Body of pancreas (tissue), 4 donors: ENCODE measurements around the gene DEFB129.

ENCODE experiments used
- POLR2A ChIP-seq, 3 donors: fragments of 450-650 bp; IDR thresholded peaks; one replicate each; pipeline ENCODE4 v1.6.1; 2016; ENCODE audit warnings: antibody characterized with exemption in 3 of 3, mild to moderate bottlenecking in 2 of 3
- TF ChIP-seq, protein P1 (sequence below), 7 experiments: fragments of 450-650 bp in 4 of 7; fragments of 200-600 bp in 3 of 7; sonication (generic) in 3 of 7; IDR thresholded peaks; one replicate each; pipeline ENCODE4 v1.5.1; 2016 to 2019; ENCODE audit warnings: antibody characterized with exemption in 7 of 7

DNA sequence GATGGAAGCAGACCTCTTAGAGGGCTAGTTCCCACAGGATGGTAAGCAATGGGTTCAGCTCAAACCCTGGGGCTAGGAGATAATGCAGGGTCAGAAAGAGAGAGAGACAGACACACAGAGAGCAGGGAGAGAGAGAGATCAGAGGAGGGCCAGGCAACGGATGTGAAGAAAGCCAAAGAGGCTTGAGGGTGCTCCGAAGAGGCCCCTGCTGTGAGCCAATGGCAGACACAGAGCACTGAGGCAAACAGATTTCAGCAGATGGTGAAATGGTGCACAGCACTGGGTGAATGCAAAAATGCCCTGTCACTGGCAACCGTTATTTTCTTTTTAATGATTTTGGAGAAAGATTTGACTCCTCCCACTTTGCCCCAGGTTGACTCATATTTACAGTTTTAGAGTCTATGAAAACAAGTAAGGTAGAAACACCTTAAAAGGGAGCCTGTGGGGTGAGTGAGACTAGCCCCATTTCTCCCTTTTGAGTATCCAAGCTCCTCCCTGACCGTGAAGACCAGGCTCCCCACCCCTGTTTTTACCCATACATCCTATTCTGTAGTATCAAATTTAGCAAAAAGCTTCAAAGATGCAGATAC lies 31.3 kb downstream of the DEFB129 start:
- TF ChIP-seq, protein P1, sequence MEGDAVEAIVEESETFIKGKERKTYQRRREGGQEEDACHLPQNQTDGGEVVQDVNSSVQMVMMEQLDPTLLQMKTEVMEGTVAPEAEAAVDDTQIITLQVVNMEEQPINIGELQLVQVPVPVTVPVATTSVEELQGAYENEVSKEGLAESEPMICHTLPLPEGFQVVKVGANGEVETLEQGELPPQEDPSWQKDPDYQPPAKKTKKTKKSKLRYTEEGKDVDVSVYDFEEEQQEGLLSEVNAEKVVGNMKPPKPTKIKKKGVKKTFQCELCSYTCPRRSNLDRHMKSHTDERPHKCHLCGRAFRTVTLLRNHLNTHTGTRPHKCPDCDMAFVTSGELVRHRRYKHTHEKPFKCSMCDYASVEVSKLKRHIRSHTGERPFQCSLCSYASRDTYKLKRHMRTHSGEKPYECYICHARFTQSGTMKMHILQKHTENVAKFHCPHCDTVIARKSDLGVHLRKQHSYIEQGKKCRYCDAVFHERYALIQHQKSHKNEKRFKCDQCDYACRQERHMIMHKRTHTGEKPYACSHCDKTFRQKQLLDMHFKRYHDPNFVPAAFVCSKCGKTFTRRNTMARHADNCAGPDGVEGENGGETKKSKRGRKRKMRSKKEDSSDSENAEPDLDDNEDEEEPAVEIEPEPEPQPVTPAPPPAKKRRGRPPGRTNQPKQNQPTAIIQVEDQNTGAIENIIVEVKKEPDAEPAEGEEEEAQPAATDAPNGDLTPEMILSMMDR (IDR thresholded peaks at IDR 0.05) = no peak
- TF ChIP-seq POLR2A (IDR thresholded peaks at IDR 0.05) = no peak
